Epithelial cell of alveolus of lung (primary cell): Measurements from ENCODE around the gene RHOBTB1. TPM values are rescaled to one million over a fixed set of nuclear protein-coding genes. Genes with fewer than 3 reads are reported as not detected.

Experiments
- total RNA-seq: library from RNA; depleted of rRNA; stranded (reverse); fragments of >200 nt; gene quantifications from 2 replicates; pipeline ENCODE4 v1.2.1, GENCODE V29; 2015

The RHOBTB1 gene, protein sequence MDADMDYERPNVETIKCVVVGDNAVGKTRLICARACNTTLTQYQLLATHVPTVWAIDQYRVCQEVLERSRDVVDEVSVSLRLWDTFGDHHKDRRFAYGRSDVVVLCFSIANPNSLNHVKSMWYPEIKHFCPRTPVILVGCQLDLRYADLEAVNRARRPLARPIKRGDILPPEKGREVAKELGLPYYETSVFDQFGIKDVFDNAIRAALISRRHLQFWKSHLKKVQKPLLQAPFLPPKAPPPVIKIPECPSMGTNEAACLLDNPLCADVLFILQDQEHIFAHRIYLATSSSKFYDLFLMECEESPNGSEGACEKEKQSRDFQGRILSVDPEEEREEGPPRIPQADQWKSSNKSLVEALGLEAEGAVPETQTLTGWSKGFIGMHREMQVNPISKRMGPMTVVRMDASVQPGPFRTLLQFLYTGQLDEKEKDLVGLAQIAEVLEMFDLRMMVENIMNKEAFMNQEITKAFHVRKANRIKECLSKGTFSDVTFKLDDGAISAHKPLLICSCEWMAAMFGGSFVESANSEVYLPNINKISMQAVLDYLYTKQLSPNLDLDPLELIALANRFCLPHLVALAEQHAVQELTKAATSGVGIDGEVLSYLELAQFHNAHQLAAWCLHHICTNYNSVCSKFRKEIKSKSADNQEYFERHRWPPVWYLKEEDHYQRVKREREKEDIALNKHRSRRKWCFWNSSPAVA
- total RNA-seq: 13.3 and 16.7 TPM in 2 replicates

DNA sequence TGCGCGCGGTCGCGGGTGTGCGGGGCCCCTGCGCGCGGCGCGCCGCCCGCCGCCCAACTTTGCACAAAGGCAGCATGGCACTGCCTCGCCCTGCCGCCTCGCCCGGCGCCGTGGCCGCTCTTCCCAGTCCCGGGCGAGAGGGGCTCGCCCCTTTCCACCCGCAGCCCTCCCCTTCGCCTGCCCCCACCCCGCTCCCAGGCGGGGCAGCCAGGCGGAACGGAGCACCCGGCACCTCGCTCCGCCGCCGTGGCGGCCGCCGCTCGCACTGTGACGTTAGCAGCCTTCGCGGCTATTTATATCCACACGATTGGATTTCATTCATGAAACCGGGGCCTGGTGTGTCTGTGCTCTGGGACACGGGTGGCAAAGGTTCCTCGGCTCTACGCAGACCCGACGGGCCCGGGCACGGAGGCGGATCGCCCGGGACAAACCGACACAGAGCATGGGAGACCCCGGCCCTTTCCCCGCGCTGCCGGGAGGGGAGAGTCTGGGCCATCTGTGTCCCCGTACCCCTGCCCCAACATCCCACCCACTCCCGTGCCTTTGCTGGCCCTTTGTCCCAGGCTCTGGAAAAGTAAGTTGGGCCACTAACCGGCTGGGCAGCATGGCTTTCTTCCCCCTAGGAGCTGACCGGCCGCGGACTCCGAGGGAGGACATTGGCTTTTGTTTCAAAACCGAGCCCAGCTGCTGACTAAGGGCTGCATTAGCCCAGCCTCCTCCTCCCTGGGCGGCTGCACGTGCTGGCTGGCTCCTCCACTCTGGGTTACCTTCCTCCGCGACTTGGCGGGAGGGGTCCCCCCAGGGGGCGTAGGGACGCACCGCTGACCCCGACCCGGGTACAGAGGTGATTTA lies at the start of gene RHOBTB1:
TSS of gene RHOBTB1 (minus strand) at position 128 of the 852 bp plus-strand sequence. CDS start 32,643 bp downstream, outside the sequence.

Other genes starting within 250 kb of the RHOBTB1 start
- 36.4 and 57.7 TPM in 2 replicates for gene CDK1, start 165.7 kb downstream of the RHOBTB1 start, total RNA-seq